NCI-H2171 (cell line): ENCODE data around the gene LAMA1.
A peak's percentile ranks its signal among the peaks of the same experiment; 100 is the strongest.

Source experiments
- DNase-seq: peaks from one replicate; lab custom pipeline; 2025; lab: John Stamatoyannopoulos, UW

LAMA1 gene

GRCh38 chr18:7047336-7047735 lies 70.3 kb downstream of the LAMA1 start:
- DNase-seq, result no peak

DNA sequence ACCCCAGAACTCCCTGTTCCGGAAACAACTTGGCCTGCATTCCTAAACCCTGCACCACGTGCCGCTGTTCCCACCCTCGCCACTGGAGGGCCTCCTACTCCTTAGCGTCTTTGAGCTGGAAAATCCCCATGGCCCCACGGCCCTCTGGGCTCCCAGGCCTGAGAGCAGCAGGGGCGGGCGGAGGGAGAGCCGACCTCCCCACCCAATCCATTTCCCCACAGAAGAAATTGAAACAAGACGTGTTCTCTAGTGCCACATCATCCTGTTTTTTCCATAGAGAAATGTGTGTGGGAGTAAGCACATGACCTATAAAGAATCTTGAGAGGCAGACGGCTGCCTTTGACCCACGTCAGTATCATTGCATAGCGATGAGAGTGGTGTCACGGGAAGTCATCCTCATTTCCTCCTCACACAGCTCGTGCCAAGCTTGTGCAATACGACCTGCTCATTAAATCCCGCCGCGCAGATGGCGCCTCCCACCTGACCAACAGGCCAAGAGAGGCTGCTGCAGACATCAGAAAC lies 79.2 kb downstream of the LAMA1 start:
- peak; percentile 72 for DNase-seq

DNA sequence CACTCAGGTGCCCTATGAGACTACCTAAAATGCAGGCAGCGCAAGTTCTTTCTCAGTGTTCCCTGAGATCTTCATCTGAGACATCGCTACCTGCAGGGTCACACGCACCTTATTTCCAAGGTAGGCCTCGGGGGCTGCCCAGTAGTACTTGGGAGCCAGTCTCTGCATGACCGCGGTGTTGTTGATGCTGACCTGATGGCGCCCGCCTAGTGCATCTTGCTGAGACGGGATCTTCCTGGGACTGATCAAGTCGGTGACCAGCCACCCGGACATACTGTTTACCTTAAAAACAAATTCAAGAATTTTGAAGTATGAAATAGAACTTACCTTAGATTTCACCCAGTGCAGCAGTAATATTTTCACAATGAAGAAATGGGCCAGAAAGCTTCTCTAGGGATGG lies 80.1 kb downstream of the LAMA1 start:
- DNase-seq, result no peak

GRCh38 chr18:7035807-7036206 lies 81.8 kb downstream of the LAMA1 start:
- DNase-seq, result no peak

- DNase-seq, result no peak
These were observed 82.7 kb downstream of the LAMA1 start for GRCh38 chr18:7034924-7035323.

DNA sequence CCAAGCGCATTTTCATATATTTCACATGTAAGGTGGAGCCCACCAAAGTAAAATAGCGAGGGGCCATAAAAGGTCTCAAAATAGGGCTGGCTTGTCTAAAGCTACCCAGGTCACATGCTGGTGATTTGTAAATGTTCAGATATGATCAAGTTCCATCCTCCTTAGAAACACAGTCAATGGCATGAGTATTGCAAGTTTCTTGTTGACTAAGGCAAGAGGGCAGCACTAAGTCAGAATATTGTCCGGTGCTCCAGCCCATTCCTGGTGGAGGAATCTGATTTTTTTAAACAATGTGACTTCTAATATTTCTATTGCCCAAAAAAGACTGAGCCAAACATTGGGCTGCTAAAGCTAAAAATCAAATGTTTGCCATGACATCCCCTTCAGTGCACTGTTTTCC lies 85.1 kb downstream of the LAMA1 start:
- DNase-seq, result no peak

DNA sequence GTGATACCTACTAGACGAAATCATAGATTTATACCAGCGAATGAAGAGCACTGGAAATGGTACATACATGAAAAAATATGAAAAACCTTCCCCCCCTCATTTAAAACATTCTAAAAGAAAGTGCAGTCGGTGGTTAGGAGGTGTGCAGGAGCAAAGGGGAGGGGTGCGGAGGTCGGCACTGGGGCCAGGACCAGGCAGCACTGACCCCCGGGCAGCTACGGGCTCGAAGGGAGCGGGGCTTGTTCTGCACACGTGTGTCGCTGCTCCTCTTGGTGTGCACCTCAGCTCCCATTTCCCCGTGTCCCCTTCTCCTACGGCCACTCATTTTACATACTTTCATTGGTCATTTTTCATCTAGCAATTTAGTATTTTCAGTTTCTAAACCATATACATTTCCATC lies 89.0 kb downstream of the LAMA1 start:
- DNase-seq, result no peak

- peak; percentile 12 for DNase-seq
These were observed 92.4 kb downstream of the LAMA1 start for GRCh38 chr18:7025194-7025593.

- DNase-seq, result no peak
These were observed 94.0 kb downstream of the LAMA1 start for GRCh38 chr18:7023581-7023980.

GRCh38 chr18:7023063-7023580 lies 94.5 kb downstream of the LAMA1 start:
- DNase-seq, result no peak

GRCh38 chr18:7021994-7022840 lies 95.4 kb downstream of the LAMA1 start:
- DNase-seq, result peak; percentile 81

DNA sequence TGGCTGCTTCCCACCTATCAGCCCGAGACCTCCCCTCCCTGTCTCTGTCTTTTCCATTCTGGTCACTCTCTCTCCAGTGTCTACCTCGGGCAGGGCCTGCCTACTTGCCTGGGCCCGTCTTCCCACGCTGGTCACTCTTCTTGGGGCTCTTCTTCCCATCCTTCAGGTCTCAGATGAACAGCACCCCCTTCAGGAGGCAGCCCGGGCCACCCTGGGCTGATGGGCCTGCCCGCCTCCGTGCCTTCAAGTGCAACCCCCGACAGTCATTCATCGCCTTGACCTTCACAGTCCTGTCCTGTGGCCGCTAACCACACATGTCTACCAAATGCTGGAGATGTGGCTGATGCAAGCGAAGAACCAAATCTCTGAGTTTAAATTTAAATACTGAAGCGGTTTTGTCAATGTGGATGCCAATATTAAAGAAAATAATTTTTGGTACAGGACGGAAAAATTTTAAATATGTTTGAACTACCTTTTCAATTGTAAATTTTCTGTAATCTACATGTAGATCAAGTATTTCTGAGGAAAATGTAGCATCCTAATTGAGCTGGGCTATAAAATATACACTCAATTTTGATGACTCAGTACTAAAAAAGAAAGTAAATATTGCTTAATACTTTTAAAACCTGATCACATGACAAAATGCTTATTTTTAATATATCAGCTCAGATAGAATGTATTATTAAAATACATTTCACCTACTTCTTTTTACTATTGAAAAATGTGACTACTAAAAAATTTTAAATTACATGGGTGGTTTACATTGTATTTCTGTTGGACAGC lies 96.4 kb downstream of the LAMA1 start:
- no peak for DNase-seq

DNA sequence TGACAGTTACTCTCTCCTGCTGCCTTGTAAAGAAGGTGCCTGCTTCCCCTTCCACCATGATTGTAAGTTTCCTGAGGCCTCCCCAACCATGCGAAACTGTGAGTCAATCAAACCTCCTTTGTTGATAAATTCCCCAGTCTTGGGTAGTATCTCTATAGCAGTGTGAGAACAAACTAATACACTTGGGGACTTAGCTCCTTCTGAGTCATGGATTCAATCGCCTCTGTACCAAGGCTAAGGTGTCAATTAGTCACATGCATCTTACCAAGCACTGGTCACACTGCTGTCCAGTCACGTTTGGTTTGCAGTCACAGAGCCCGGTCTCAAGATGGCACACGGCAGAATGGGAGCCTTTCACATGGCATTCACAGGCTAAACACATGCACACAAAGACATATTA lies 100.6 kb downstream of the LAMA1 start:
- no peak for DNase-seq

GRCh38 chr18:7011142-7011541 lies 106.5 kb downstream of the LAMA1 start:
- no peak for DNase-seq

GRCh38 chr18:7004009-7004408 lies 113.6 kb downstream of the LAMA1 start:
- DNase-seq, result no peak

DNA sequence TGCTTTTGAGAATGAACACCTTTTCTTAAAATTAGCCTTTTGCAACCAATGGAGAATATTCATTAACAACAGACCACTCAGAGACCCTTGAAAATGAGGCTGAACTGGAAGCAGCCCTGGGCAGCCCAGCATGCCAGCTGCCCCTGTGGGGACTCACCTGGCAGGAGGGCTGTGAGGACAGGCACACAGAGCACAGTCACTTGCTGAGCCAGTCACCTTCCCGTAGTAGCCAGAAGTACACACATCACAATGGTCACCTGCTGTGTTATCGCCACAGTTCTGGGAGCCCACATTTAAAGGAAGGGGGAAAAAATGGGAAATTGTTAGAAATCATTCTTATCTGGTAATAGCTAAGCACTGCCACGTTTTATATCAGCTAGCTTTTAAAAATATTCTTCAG lies 115.5 kb downstream of the LAMA1 start:
- DNase-seq, result no peak

GRCh38 chr18:7000484-7001096 lies 117.0 kb downstream of the LAMA1 start:
- DNase-seq, result no peak

DNA sequence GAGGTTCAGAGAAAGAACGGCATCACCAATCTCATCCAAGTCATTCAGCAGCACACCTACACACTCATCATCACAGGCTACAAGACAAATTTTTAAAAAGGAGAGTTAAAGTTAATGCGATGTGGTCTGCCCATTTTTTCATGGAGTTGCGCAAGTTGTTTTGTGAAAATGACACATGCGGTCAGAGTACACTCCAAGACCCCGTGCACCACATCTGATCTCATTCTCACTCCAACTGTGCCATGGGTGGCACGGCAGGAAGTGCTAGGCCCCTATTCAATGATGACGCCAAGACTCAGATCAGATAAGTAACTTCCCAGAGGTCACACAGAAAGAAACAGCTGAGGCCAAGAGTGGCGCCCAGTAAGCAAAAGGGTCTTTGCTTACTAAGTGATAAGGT lies 119.8 kb downstream of the LAMA1 start:
- no peak for DNase-seq

- DNase-seq, result no peak
These were observed 122.7 kb downstream of the LAMA1 start for GRCh38 chr18:6994771-6995430.

DNA sequence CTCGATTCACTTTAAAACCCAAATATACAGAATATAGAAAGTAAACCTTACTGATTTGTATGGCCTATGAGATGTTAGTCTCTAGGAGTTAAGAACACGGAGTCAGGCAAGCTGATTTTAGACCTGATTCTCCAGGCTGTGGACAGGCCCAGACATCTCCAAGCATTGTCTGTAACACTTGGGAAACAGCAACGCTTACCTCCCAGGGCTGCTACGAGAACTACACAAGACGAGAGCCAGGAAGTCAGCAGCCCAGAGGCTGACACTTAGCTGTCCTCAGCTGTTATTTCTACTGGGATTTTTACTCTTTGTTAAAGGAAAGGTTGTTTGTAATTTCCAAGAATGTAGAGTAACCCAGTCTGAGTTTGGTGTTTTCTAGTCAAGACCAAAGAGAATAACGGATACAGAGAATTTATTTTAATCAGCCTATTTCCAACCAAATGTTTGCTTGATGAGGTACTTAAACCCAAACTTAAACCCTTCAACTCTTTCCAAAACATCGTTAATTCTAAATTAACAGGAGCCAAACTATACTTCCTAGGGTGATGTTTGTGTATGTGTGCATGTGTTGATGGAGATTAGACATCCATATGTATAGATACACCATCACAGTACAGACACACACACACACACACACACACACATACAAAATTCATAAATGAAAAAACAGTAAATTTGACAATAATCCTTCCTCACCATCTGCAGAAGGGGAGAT lies 123.4 kb downstream of the LAMA1 start:
- DNase-seq, result no peak

DNA sequence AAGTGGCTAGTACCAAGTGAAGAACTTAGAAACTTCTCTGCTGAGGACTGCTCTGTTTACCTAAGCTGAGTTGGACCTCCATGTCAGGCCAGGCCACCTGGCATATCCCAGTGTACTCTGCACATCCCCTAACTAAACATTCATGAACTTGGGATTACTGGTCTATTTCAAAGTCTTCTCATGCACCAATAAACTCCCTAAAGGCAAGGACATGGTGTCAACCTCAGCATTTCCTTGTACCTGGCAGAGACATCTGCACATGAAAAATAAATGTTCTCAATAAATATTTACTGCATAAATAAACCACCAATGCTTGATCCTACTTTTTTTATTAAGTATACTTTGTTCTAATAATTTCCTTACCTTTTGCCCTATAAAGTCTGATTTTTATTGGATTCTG lies 124.8 kb downstream of the LAMA1 start:
- DNase-seq, result no peak
